ENCODE measurements around the gene RAB11FIP3.

DNA sequence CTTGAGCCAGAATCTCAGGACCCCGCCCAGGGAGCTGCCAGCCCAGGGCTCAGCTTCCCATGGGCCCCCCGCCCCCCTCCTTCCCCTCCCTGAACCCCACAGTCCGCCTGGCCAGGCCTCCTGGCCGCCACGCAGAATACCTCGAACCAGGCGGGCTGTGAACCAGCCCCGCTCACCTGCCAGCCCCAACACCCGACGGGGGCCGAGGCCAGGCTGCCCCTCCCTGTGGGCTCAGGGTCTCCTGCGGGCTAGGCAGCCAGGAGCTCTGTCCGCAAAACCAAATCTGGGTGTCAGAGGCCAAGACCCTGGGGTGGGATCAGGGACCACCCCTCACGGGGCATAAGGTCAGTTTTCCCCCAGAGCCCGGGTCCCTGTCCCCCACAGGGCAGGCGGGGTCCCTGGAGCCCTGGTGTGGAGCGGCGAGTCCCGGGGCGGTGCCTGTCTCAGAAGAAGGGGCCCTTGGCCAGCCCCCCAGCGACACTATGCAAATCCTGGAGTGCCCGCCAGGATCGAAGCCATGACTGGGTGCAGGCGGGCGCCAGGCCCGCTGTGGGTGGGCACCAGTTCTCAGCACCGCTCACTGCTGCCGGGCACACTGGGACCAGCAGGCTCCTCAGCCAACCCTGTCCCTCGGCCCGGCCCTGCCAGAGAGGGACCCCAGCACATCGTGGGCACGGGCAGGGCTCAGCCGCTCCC lies 128.3 kb downstream of the RAB11FIP3 start:
- TF ChIP-seq, protein P1, sequence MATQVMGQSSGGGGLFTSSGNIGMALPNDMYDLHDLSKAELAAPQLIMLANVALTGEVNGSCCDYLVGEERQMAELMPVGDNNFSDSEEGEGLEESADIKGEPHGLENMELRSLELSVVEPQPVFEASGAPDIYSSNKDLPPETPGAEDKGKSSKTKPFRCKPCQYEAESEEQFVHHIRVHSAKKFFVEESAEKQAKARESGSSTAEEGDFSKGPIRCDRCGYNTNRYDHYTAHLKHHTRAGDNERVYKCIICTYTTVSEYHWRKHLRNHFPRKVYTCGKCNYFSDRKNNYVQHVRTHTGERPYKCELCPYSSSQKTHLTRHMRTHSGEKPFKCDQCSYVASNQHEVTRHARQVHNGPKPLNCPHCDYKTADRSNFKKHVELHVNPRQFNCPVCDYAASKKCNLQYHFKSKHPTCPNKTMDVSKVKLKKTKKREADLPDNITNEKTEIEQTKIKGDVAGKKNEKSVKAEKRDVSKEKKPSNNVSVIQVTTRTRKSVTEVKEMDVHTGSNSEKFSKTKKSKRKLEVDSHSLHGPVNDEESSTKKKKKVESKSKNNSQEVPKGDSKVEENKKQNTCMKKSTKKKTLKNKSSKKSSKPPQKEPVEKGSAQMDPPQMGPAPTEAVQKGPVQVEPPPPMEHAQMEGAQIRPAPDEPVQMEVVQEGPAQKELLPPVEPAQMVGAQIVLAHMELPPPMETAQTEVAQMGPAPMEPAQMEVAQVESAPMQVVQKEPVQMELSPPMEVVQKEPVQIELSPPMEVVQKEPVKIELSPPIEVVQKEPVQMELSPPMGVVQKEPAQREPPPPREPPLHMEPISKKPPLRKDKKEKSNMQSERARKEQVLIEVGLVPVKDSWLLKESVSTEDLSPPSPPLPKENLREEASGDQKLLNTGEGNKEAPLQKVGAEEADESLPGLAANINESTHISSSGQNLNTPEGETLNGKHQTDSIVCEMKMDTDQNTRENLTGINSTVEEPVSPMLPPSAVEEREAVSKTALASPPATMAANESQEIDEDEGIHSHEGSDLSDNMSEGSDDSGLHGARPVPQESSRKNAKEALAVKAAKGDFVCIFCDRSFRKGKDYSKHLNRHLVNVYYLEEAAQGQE (IDR thresholded peaks at IDR 0.05; ENCODE audit: low read depth), result no peak
- TF ChIP-seq YY1 (IDR thresholded peaks at IDR 0.05; ENCODE audit: low read depth), result no peak
- TF ChIP-seq CEBPB (IDR thresholded peaks at IDR 0.05), result no peak
- TF ChIP-seq USF1 (IDR thresholded peaks at IDR 0.05), result no peak
- no peak for TF ChIP-seq TCF12 (IDR thresholded peaks at IDR 0.05; ENCODE audit: low read depth)
- TF ChIP-seq MAX (IDR thresholded peaks at IDR 0.05), result no peak
- TF ChIP-seq TAF1 (IDR thresholded peaks at IDR 0.05; ENCODE audit: low read depth), result no peak
- TF ChIP-seq NFIC (IDR thresholded peaks at IDR 0.05), result no peak
- no peak for TF ChIP-seq FOXM1 (IDR thresholded peaks at IDR 0.05; ENCODE audit: borderline replicate concordance, low read depth)
- TF ChIP-seq RAD21 (IDR thresholded peaks at IDR 0.05; ENCODE audit: low read depth), result no peak
- TF ChIP-seq EP300 (IDR thresholded peaks at IDR 0.05; ENCODE audit: borderline replicate concordance), result no peak
